K562 (cell line): ENCODE measurements around the gene BBX. TPM values are rescaled to one million over a fixed set of nuclear protein-coding genes. Genes with fewer than 3 reads are reported as not detected.

Experiments
- ATAC-seq: fragments of 200-7000 bp; cut with Tn5 transposase; 3 replicates; pipeline ENCODE4 v1.9.1; 2020; ENCODE audit warnings: moderate library complexity
- BruUV-seq: library from RNA; stranded (reverse); fragments of 400-500 nt; replicated peaks from 2 replicates; lab custom pipeline; 2021; lab: Mats Ljungman, UMichigan
- CTCF ChIA-PET: fragments of 300-600 bp; formaldehyde crosslinking; extraction: SDS; loops from one replicate; lab custom pipeline; 2021; ENCODE audit warnings: low intra/inter-chr PET ratio; lab: Yijun Ruan, JAX
- POLR2A ChIA-PET: fragments of 300-600, 350-650 bp; sonication (Branson Sonifier 250); formaldehyde crosslinking; extraction: SDS; loops from one replicate; lab custom pipeline; 2021; ENCODE audit warnings: antibody characterized with exemption, inconsistent platforms; lab: Yijun Ruan, JAX
- DNase-seq, 4 experiments: peaks; one replicate each; pipeline versions ENCODE4 v3.0.0 to v3.0.0-alpha.2; 2011 to 2018; ENCODE audit warnings: low spot score in 3 of 4, mixed read lengths in 3 of 4; ENCODE audit errors: extremely low read depth in 1 of 4
- FAIRE-seq: peaks from 2 replicates; lab custom pipeline; 2011; peaks lifted over from hg19 to GRCh38; lab: Jason Lieb, UNC
- H2AFZ ChIP-seq: 2 replicates; pipeline ENCODE4 v1.6.0; 2011; ENCODE audit warnings: low read depth, low read length, control low read depth, inconsistent platforms
- H3K27ac ChIP-seq: fragments of 200-600 bp; 3 replicates; pipeline ENCODE4 v1.8.0; 2011; ENCODE audit warnings: low read depth, mild to moderate bottlenecking, control low read depth, inconsistent platforms, low read length, moderate library complexity, mixed read lengths; ENCODE audit errors: extremely low read depth
- H3K27me3 ChIP-seq, 2 experiments: fragments of 300-600 bp in 1 of 2; 2 replicates in 1 of 2; 3 replicates in 1 of 2; pipeline versions ENCODE4 v1.6.0 to v1.8.0; 2011; ENCODE audit warnings: inconsistent platforms in 2 of 2, low read length in 2 of 2, mild to moderate bottlenecking in 1 of 2, mixed read lengths in 1 of 2, moderate library complexity in 1 of 2; ENCODE audit not compliant: control insufficient read depth in 2 of 2, insufficient read depth in 2 of 2
- H3K36me3 ChIP-seq: fragments of 300-600 bp; 3 replicates; pipeline ENCODE4 v1.8.0; 2011; ENCODE audit warnings: mild to moderate bottlenecking, low read length, inconsistent platforms; ENCODE audit not compliant: control insufficient read depth, insufficient read depth
- H3K4me1 ChIP-seq, 2 experiments: fragments of 200-600 bp in 1 of 2; replicated peaks in 1 of 2; 2 replicates in 1 of 2; 3 replicates in 1 of 2; pipeline versions ENCODE4 v1.5.1 to v1.8.0; 2011; ENCODE audit warnings: inconsistent platforms in 2 of 2, low read length in 2 of 2, mild to moderate bottlenecking in 1 of 2, mixed read lengths in 1 of 2, moderate library complexity in 1 of 2; ENCODE audit not compliant: control insufficient read depth in 2 of 2, insufficient read depth in 2 of 2
- H3K4me2 ChIP-seq: 2 replicates; pipeline ENCODE4 v1.6.1; 2011; ENCODE audit warnings: low read length, control low read depth, inconsistent platforms, mixed read lengths; ENCODE audit not compliant: insufficient read depth
- H3K4me3 ChIP-seq: fragments of 200-600 bp; sonication (generic), shearing (Covaris generic); 2 replicates; pipeline ENCODE4 v1.5.1; 2016; ENCODE audit warnings: control low read depth, inconsistent platforms
- H3K79me2 ChIP-seq: fragments of 200-600 bp; 3 replicates; pipeline ENCODE4 v1.8.0; 2011; ENCODE audit warnings: low read length, inconsistent platforms; ENCODE audit not compliant: control insufficient read depth, insufficient read depth
- H3K9ac ChIP-seq, 2 experiments: 2 replicates each; pipeline versions ENCODE4 v1.6.0 to v1.6.1; 2011; ENCODE audit warnings: low read depth in 2 of 2, low read length in 2 of 2, control low read depth in 1 of 2, inconsistent platforms in 1 of 2, mild to moderate bottlenecking in 1 of 2, mixed read lengths in 1 of 2; ENCODE audit not compliant: insufficient read depth in 1 of 2
- H3K9me1 ChIP-seq: one replicate; pipeline ENCODE4 v1.6.0; 2011; ENCODE audit warnings: inconsistent platforms, mild to moderate bottlenecking, low read length, moderate library complexity; ENCODE audit not compliant: control insufficient read depth, insufficient read depth
- H3K9me3 ChIP-seq: replicated peaks from 2 replicates; pipeline ENCODE4 v1.5.1; 2011; ENCODE audit warnings: low read depth, low read length, inconsistent platforms; ENCODE audit not compliant: control insufficient read depth, insufficient read depth
- H4K20me1 ChIP-seq: replicated peaks from 2 replicates; pipeline ENCODE4 v1.6.1; 2011; ENCODE audit warnings: low read length, inconsistent platforms, mixed read lengths; ENCODE audit not compliant: control insufficient read depth, insufficient read depth
- CXXC5 ChIP-seq: fragments of 250-450 bp; sonication (Bioruptor Pico); IDR thresholded peaks from 2 replicates; pipeline ENCODE4 v1.8.0; 2022; ENCODE audit warnings: inconsistent platforms, mild to moderate bottlenecking, moderate library complexity
- FOXJ3 ChIP-seq: sonication (generic); formaldehyde crosslinking; IDR thresholded peaks from 2 replicates; pipeline ENCODE4 v1.4.0; 2020; ENCODE audit warnings: mild to moderate bottlenecking, missing genetic modification reagents
- GTF2B ChIP-seq: IDR thresholded peaks from 2 replicates; pipeline ENCODE4 v1.6.1; 2011; ENCODE audit not compliant: insufficient read length; ENCODE audit errors: extremely low read depth
- HCFC1 ChIP-seq: IDR thresholded peaks from 2 replicates; pipeline ENCODE4 v1.6.1; 2012; ENCODE audit warnings: low read depth, low read length, improper control_type of control experiment
- HDGF ChIP-seq: fragments of 450-650 bp; IDR thresholded peaks from 2 replicates; pipeline ENCODE4 v1.6.1; 2016
- HES1 ChIP-seq: fragments of 450-650 bp; IDR thresholded peaks from 2 replicates; pipeline ENCODE4 v1.6.1; 2016; ENCODE audit warnings: low read depth, mild to moderate bottlenecking, moderate library complexity
- HNRNPUL1 ChIP-seq: fragments of 200-400 bp; formaldehyde crosslinking; IDR thresholded peaks from 2 replicates; pipeline ENCODE4 v1.6.1; 2017; ENCODE audit warnings: low read length
- NR3C1 ChIP-seq: sonication (generic); formaldehyde crosslinking; IDR thresholded peaks from 2 replicates; pipeline ENCODE4 v1.8.1; 2022; ENCODE audit warnings: missing genetic modification reagents
- PATZ1 ChIP-seq: fragments of 250-450 bp; sonication (Bioruptor Pico); IDR thresholded peaks from 2 replicates; pipeline ENCODE4 v1.5.0; 2020; ENCODE audit warnings: mild to moderate bottlenecking, borderline replicate concordance
- PURB ChIP-seq: sonication (generic); formaldehyde crosslinking; IDR thresholded peaks from 2 replicates; pipeline ENCODE4 v1.9.0; 2021; ENCODE audit warnings: low read depth, mild to moderate bottlenecking, missing genetic modification reagents
- SMAD3 ChIP-seq: fragments of 450-650 bp; formaldehyde crosslinking; conservative IDR thresholded peaks from 2 replicates; pipeline ENCODE4 v1.4.0; 2020; ENCODE audit warnings: mild to moderate bottlenecking
- THRB ChIP-seq: fragments of 450-650 bp; formaldehyde crosslinking; conservative IDR thresholded peaks from 2 replicates; pipeline ENCODE4 v1.4.0; 2022; ENCODE audit warnings: mild to moderate bottlenecking, missing genetic modification characterization
- ZNF280A ChIP-seq: fragments of 450-650 bp; IDR thresholded peaks from 2 replicates; pipeline ENCODE4 v1.6.1; 2018; ENCODE audit warnings: mild to moderate bottlenecking, low read depth; ENCODE audit not compliant: partially characterized antibody
- ZNF398 ChIP-seq: fragments of 250-450 bp; sonication (Bioruptor Pico); IDR thresholded peaks from 2 replicates; pipeline ENCODE4 v1.8.0; 2021; ENCODE audit warnings: moderate library complexity, mild to moderate bottlenecking, inconsistent platforms
- WGBS: fragments of 100-300 bp; shearing (Covaris generic); methylation state at CpG from one replicate; pipeline ENCODE4 v1.1.6; 2016; ENCODE audit warnings: low coverage, mixed read lengths; ENCODE audit not compliant: insufficient coverage; ENCODE audit errors: missing lambda C conversion rate; 5-methylcytosine and 5-hydroxymethylcytosine counted together
- in situ Hi-C: fragments of 300-500 bp; cut with MboI; formaldehyde crosslinking; loops from 4 replicates; pipeline ENCODE4 v1.15.0; 2018; ENCODE audit warnings: inconsistent platforms, mixed read lengths
- intact Hi-C: fragments of 100-400 bp; cut with micrococcal nuclease; formaldehyde crosslinking; loops from 2 replicates; pipeline ENCODE4 v1.14.2; 2022
- polyA plus RNA-seq, 8 experiments: library from polyadenylated mRNA; depleted of rRNA in 4 of 8; stranded (reverse) in 5 of 8; unstranded in 3 of 8; fragments of >200 nt; fragmentation: Nextera tagmentation in 2 of 8; fragmentation: Illumina TruSeq in 1 of 8; extraction: Ambion mirVana in 2 of 8; extraction: Trizol in 1 of 8; gene quantifications; 2 replicates each; pipeline versions ENCODE4 v1.2.1 to v1.2.3, GENCODE V29; 2011 to 2014; ENCODE audit warnings: inconsistent platforms in 1 of 8, missing spikeins in 1 of 8
- total RNA-seq, 7 experiments: library from RNA; depleted of rRNA in 6 of 7; stranded (reverse); fragments of >200 nt in 6 of 7; fragmentation: Illumina TruSeq in 2 of 7; extraction: Trizol in 2 of 7; gene quantifications; 2 replicates each; pipeline versions ENCODE4 v1.2.1 to v1.2.3, GENCODE V29; 2011 to 2021; ENCODE audit warnings: low replicate concordance in 1 of 7

BBX gene
- total and polyA plus RNA-seq, 9 of the 15 experiments (the other 6 are each of a cell fraction or from before 2014, with no cell fraction given): 4.9 to 19.5 (median 11.8) TPM

GRCh38 chr3:107798381-107798780 lies 275.6 kb downstream of the BBX start:
- POLR2A ChIA-PET: no interaction called here
- H3K9ac ChIP-seq: no peak overlapping the region
- no peaks in the 10 kb centered on the region for H3K4me1 ChIP-seq
- no peak overlapping the region for H3K4me2 ChIP-seq
- no TSS peak for BruUV-seq
- intact Hi-C loops: no loop called here
- DNase-seq: no peak
- no peaks in the 10 kb centered on the region for H3K27me3 ChIP-seq
- H3K9me3 ChIP-seq: no peaks in the 10 kb centered on the region
- H3K9me1 ChIP-seq: no peaks in the 10 kb centered on the region
- peaks cover 12% of the 10 kb centered on the region; the same call in 2 of the 3 replicates for H3K36me3 ChIP-seq
- H3K27ac ChIP-seq: no peak overlapping the region
- TF ChIP-seq THRB (CRISPR knock-in tag): no peak
- TF ChIP-seq PURB (CRISPR knock-in tag): no peak
- no peak for TF ChIP-seq ZNF280A
- no peak for TF ChIP-seq GTF2B
- TF ChIP-seq PATZ1 (CRISPR knock-in tag): no peak
- no peak for TF ChIP-seq HES1
- TF ChIP-seq ZNF398 (CRISPR knock-in tag): no peak
- no peak for TF ChIP-seq HCFC1
- TF ChIP-seq FOXJ3 (CRISPR knock-in tag): no peak
- TF ChIP-seq NR3C1 (CRISPR knock-in tag): no peak
- TF ChIP-seq SMAD3 (CRISPR knock-in tag): no peak
- TF ChIP-seq CXXC5: no peak
- TF ChIP-seq HNRNPUL1: no peak
- TF ChIP-seq HDGF: no peak
- TF ChIP-seq, all 486 proteins: peak for 0
- 83% methylated on average over 3 of the region's 3 CpGs for WGBS
- CTCF ChIA-PET: interaction anchor here (0.6 kb wide), 1 partner anchor 149 kb away, joined by 4 read pairs; no protein-coding TSS in a partner anchor
- Histone ChIP-seq H2AFZ (no peak overlapping the region), H3K4me3 (no peak overlapping the region), H4K20me1 (no peaks in the 10 kb centered on the region), H3K79me2 (no peaks in the 10 kb centered on the region)
- FAIRE-seq: no peak
- no peak for ATAC-seq
- in situ Hi-C loops: no loop called here
